NCI-H2107 (cell line): Measurements from ENCODE around the gene POLG.
A peak's percentile ranks its signal among the peaks of the same experiment; 100 is the strongest.

Experiments
- DNase-seq: peaks from one replicate; lab custom pipeline; 2025; lab: John Stamatoyannopoulos, UW

The POLG gene

GRCh38 chr15:89356634-89357298 is 22.1 kb upstream of the POLG start:
- peak; percentile 15 for DNase-seq

- no peak for DNase-seq
Observed at GRCh38 chr15:89353991-89354390, 19.4 kb upstream of the POLG start.

GRCh38 chr15:89352476-89352875 is 17.9 kb upstream of the POLG start:
- DNase-seq: no peak

GRCh38 chr15:89349206-89349558 is 14.6 kb upstream of the POLG start:
- no peak for DNase-seq

- no peak for DNase-seq
Observed at GRCh38 chr15:89346516-89347231, 12.1 kb upstream of the POLG start.

- no peak for DNase-seq
Observed at GRCh38 chr15:89345248-89345647, 10.6 kb upstream of the POLG start.

GRCh38 chr15:89342840-89343239 is 8.2 kb upstream of the POLG start:
- no peak for DNase-seq

- DNase-seq: no peak
Observed at GRCh38 chr15:89341316-89342005, 6.8 kb upstream of the POLG start.

GRCh38 chr15:89340573-89340972 is 5.9 kb upstream of the POLG start:
- no peak for DNase-seq

GRCh38 chr15:89338036-89338435 is 3.4 kb upstream of the POLG start:
- no peak for DNase-seq

GRCh38 chr15:89335298-89336041 is 846 bp upstream of the POLG start:
- no peak for DNase-seq

- no peak for DNase-seq
Observed at GRCh38 chr15:89333959-89334509, 590 bp downstream of the POLG start.

GRCh38 chr15:89333011-89333860 is 1.4 kb downstream of the POLG start:
- no peak for DNase-seq

- DNase-seq: no peak
Observed at GRCh38 chr15:89332446-89332845, 2.2 kb downstream of the POLG start.

GRCh38 chr15:89330881-89331595 is 3.6 kb downstream of the POLG start:
- DNase-seq: no peak

GRCh38 chr15:89330119-89330518 is 4.5 kb downstream of the POLG start:
- no peak for DNase-seq

GRCh38 chr15:89329329-89330084 is 5.1 kb downstream of the POLG start:
- DNase-seq: no peak

- DNase-seq: no peak
Observed at GRCh38 chr15:89328398-89329254, 6.0 kb downstream of the POLG start.

- DNase-seq: no peak
Observed at GRCh38 chr15:89327113-89327512, 7.5 kb downstream of the POLG start.
